Ovary (tissue), 3 donors: ENCODE data around the gene NCS1.

ENCODE experiments used
- CTCF ChIP-seq, 3 donors: fragments of 450-650 bp in 2 of 3; fragments of 200-600 bp in 1 of 3; IDR thresholded peaks; one replicate each; pipeline versions ENCODE4 v1.5.1 to v1.8.0; 2016 to 2022; ENCODE audit warnings: antibody characterized with exemption in 3 of 3, mild to moderate bottlenecking in 1 of 3
- EP300 ChIP-seq: sonication (generic); formaldehyde crosslinking; IDR thresholded peaks from one replicate; pipeline ENCODE4 v1.6.1; 2017; ENCODE audit warnings: antibody characterized with exemption
- POLR2A ChIP-seq: fragments of 450-650 bp; IDR thresholded peaks from one replicate; pipeline ENCODE4 v1.6.1; 2017; ENCODE audit warnings: antibody characterized with exemption, mild to moderate bottlenecking, moderate library complexity
- donor health status: DM: no; HTN: no; CAD: no.

- TF ChIP-seq CTCF (IDR thresholded peaks at IDR 0.05) (no peak), POLR2A (no peak), EP300 (no peak)
Observed at GRCh38 chr9:130215341-130216119, 43.3 kb downstream of the NCS1 start.
